Measurements from ENCODE around the gene PPP2R3B. TPM values are rescaled to one million over a fixed set of nuclear protein-coding genes. Genes with fewer than 3 reads are reported as not detected.
A peak's percentile ranks its signal among the peaks of the same experiment; 100 is the strongest.
"Not testable (repeated sequence)": the region's sequence is repeated elsewhere in the genome, so short reads cannot be mapped to it uniquely, and the experiment has no call there.

Gene PPP2R3B
- total RNA-seq, 1 experiment from 2014 or later = 130 TPM

- TF ChIP-seq IRF1 (CRISPR knock-in tag; IDR thresholded peaks at IDR 0.05) = no peak
- TF ChIP-seq PRRX2 (CRISPR knock-in tag; IDR thresholded peaks at IDR 0.05) = no peak
Measured at GRCh38 chrX:352181-352580, 34.5 kb downstream of the PPP2R3B start (continued).

- no peak for TF ChIP-seq MLX (CRISPR knock-in tag; IDR thresholded peaks at IDR 0.05)
- TF ChIP-seq NFYB (CRISPR knock-in tag; conservative IDR thresholded peaks at IDR 0.05; ENCODE audit: low read depth) = no peak
- no peak for TF ChIP-seq SOX15 (CRISPR knock-in tag; IDR thresholded peaks at IDR 0.05)
- no peaks in the 10 kb centered on the region for H3K27me3 Mint-ChIP-seq (ENCODE audit: low read depth)
- no peak overlapping the region for H3K4me3 Mint-ChIP-seq
- H3K36me3 Mint-ChIP-seq = peaks cover 22% of the 10 kb centered on the region
- H3K9me3 Mint-ChIP-seq = no peaks in the 10 kb centered on the region
- 0 out of 2 replicates have a peak, but pooled peaks cover 3% of the 10 kb centered on the region for H3K4me1 Mint-ChIP-seq
- ATAC-seq (no peak), DNase-seq (ENCODE audit: low spot score) (no peak)
- H3K27ac Mint-ChIP-seq = no peak overlapping the region; the same call in 1 of the 2 replicates
- ChIA-PET POLR2A (no interaction called here), CTCF (no interaction called here)
Measured at GRCh38 chrX:351736-352135, 35.0 kb downstream of the PPP2R3B start.

GRCh38 chrX:351324-351641 is 35.4 kb downstream of the PPP2R3B start:
- CTCF ChIA-PET = not testable (repeated sequence)
- H3K36me3 Mint-ChIP-seq = peaks cover 22% of the 10 kb centered on the region

GRCh38 chrX:350534-351323 is 36.0 kb downstream of the PPP2R3B start:
- peaks cover 20% of the 10 kb centered on the region for H3K36me3 Mint-ChIP-seq
- CTCF ChIA-PET = no interaction called here
- ATAC-seq (no peak), DNase-seq (ENCODE audit: low spot score) (no peak)
- 0 out of 2 replicates have a peak, but pooled peaks cover 3% of the 10 kb centered on the region for H3K4me1 Mint-ChIP-seq
- no peaks in the 10 kb centered on the region for H3K9me3 Mint-ChIP-seq
- peak overlapping the region; percentile 76; the same call in 1 of the 2 replicates for H3K27ac Mint-ChIP-seq
- POLR2A ChIA-PET = no interaction called here
- no peak overlapping the region for H3K4me3 Mint-ChIP-seq
- no peaks in the 10 kb centered on the region for H3K27me3 Mint-ChIP-seq (ENCODE audit: low read depth)
- TF ChIP-seq FOXP4 (CRISPR knock-in tag; IDR thresholded peaks at IDR 0.05) (no peak), ZNF121 (CRISPR knock-in tag; IDR thresholded peaks at IDR 0.05) (no peak), HMGA2 (CRISPR knock-in tag; IDR thresholded peaks at IDR 0.05) (no peak), ZNF138 (CRISPR knock-in tag; conservative IDR thresholded peaks at IDR 0.05) (no peak), STAT6 (CRISPR knock-in tag; conservative IDR thresholded peaks at IDR 0.05; ENCODE audit: low read depth) (no peak), IRF1 (CRISPR knock-in tag; IDR thresholded peaks at IDR 0.05) (no peak), GRHL2 (CRISPR knock-in tag; IDR thresholded peaks at IDR 0.05; ENCODE audit: insufficient replicate concordance, severe bottlenecking) (no peak), SMAD3 (CRISPR knock-in tag; IDR thresholded peaks at IDR 0.05; ENCODE audit: borderline replicate concordance) (no peak), AFF4 (CRISPR knock-in tag; IDR thresholded peaks at IDR 0.05; ENCODE audit: borderline replicate concordance) (no peak), ESRRA (CRISPR knock-in tag; IDR thresholded peaks at IDR 0.05; ENCODE audit: borderline replicate concordance) (no peak), ATF2 (CRISPR knock-in tag; IDR thresholded peaks at IDR 0.05; ENCODE audit: borderline replicate concordance, low read depth) (no peak)

More at GRCh38 chrX:351324-351641, 35.4 kb downstream of the PPP2R3B start:
- H3K4me1 Mint-ChIP-seq; H3K27me3 Mint-ChIP-seq (ENCODE audit: low read depth); ATAC-seq; H3K9me3 Mint-ChIP-seq; H3K27ac Mint-ChIP-seq; H3K4me3 Mint-ChIP-seq; POLR2A ChIA-PET; DNase-seq (ENCODE audit: low spot score): not testable (repeated sequence)
